OCI-LY1 (cell line): ENCODE measurements around the gene UTP25.
"Not testable (repeated sequence)": the region's sequence is repeated elsewhere in the genome, so short reads cannot be mapped to it uniquely, and the experiment has no call there.

Experiments
- H2AFZ ChIP-seq: fragments of 200-600 bp; sonication (generic), shearing (Covaris generic); 2 replicates; pipeline ENCODE4 v1.6.0; 2014; ENCODE audit warnings: antibody characterized with exemption, mild to moderate bottlenecking, low read length
- H3F3A ChIP-seq: fragments of 200-600 bp; sonication (generic), shearing (Covaris generic); 2 replicates; pipeline ENCODE4 v1.6.0; 2014; ENCODE audit warnings: mild to moderate bottlenecking, antibody characterized with exemption, low read length, moderate library complexity; ENCODE audit not compliant: insufficient read depth
- H3K27ac ChIP-seq: fragments of 200-600 bp; sonication (generic); 2 replicates; pipeline ENCODE4 v1.5.1; 2014; ENCODE audit warnings: low read length, mixed run types, mild to moderate bottlenecking, low read depth; ENCODE audit not compliant: poor library complexity, severe bottlenecking
- H3K27me3 ChIP-seq: fragments of 200-600 bp; sonication (generic); 2 replicates; pipeline ENCODE4 v1.6.0; 2014; ENCODE audit warnings: antibody characterized with exemption, mild to moderate bottlenecking, low read length, moderate library complexity; ENCODE audit not compliant: insufficient read depth
- H3K36me3 ChIP-seq: fragments of 200-600 bp; sonication (generic); 2 replicates; pipeline ENCODE4 v1.6.1; 2014; ENCODE audit warnings: mild to moderate bottlenecking, antibody characterized with exemption, low read length, moderate library complexity, mixed read lengths; ENCODE audit not compliant: insufficient read depth
- H3K4me1 ChIP-seq: fragments of 200-600 bp; sonication (generic); 2 replicates; pipeline ENCODE4 v1.5.1; 2014; ENCODE audit warnings: mild to moderate bottlenecking, low read length, moderate library complexity; ENCODE audit not compliant: insufficient read depth, severe bottlenecking
- H3K4me2 ChIP-seq: fragments of 200-600 bp; sonication (generic), shearing (Covaris generic); 2 replicates; pipeline ENCODE4 v1.6.1; 2014; ENCODE audit warnings: low read length
- H3K4me3 ChIP-seq: fragments of 200-600 bp; sonication (generic); 2 replicates; pipeline ENCODE4 v1.5.1; 2014; ENCODE audit warnings: low read length, low read depth, mild to moderate bottlenecking, mixed read lengths; ENCODE audit not compliant: poor library complexity, severe bottlenecking
- H3K79me2 ChIP-seq: fragments of 200-600 bp; shearing (Covaris generic); 2 replicates; pipeline ENCODE4 v1.6.1; 2016; ENCODE audit warnings: mixed run types, low read length, mixed read lengths; ENCODE audit not compliant: insufficient read depth
- H3K9ac ChIP-seq: fragments of 200-600 bp; sonication (generic), shearing (Covaris generic); 2 replicates; pipeline ENCODE4 v1.6.1; 2014; ENCODE audit warnings: mild to moderate bottlenecking, low read length, mixed read lengths
- H3K9me2 ChIP-seq: fragments of 200-600 bp; sonication (generic), shearing (Covaris generic); 2 replicates; pipeline ENCODE4 v1.6.1; 2014; ENCODE audit warnings: low read depth, mild to moderate bottlenecking, low read length, mixed read lengths
- H3K9me3 ChIP-seq: fragments of 200-600 bp; shearing (Covaris generic); 2 replicates; pipeline ENCODE4 v1.6.1; 2014; ENCODE audit warnings: low read length, mixed read lengths
- H4K20me1 ChIP-seq: fragments of 200-600 bp; sonication (generic), shearing (Covaris generic); 2 replicates; pipeline ENCODE4 v1.6.0; 2016; ENCODE audit warnings: mild to moderate bottlenecking, low read length; ENCODE audit not compliant: insufficient read depth
- CTCF ChIP-seq: fragments of 200-600 bp; sonication (generic), shearing (Covaris generic); IDR thresholded peaks from 2 replicates; pipeline ENCODE4 v1.5.1; 2017; ENCODE audit warnings: mild to moderate bottlenecking, antibody characterized with exemption, low read length, moderate library complexity, mixed read lengths
- EZH2 ChIP-seq: fragments of 200-600 bp; sonication (generic), shearing (Covaris generic); IDR thresholded peaks from 2 replicates; pipeline ENCODE4 v1.8.0; 2017; ENCODE audit warnings: borderline replicate concordance, mixed run types, mild to moderate bottlenecking, antibody characterized with exemption, low read length, moderate library complexity, mixed read lengths

The UTP25 gene

GRCh38 chr1:209900734-209901133 lies 73.0 kb downstream of the UTP25 start:
- no peak overlapping the region for H3K4me3 ChIP-seq
- no peak overlapping the region for H3K27ac ChIP-seq
- no peak overlapping the region for H3K9ac ChIP-seq
- no peaks in the 10 kb centered on the region for H3F3A ChIP-seq
- no peaks in the 10 kb centered on the region for H3K9me2 ChIP-seq
- H3K4me2 ChIP-seq = no peak overlapping the region
- H3K27me3 ChIP-seq = no peaks in the 10 kb centered on the region
- H3K4me1 ChIP-seq = no peaks in the 10 kb centered on the region
- no peak overlapping the region for H2AFZ ChIP-seq
- no peaks in the 10 kb centered on the region for H3K36me3 ChIP-seq
- H4K20me1 ChIP-seq = no peaks in the 10 kb centered on the region
- H3K9me3 ChIP-seq = no peaks in the 10 kb centered on the region
- no peaks in the 10 kb centered on the region for H3K79me2 ChIP-seq
- TF ChIP-seq CTCF (no peak), EZH2 (no peak)

- Histone ChIP-seq H3K27ac (no peak overlapping the region), H2AFZ (no peak overlapping the region), H4K20me1 (no peaks in the 10 kb centered on the region), H3K4me3 (no peak overlapping the region), H3K9me2 (no peaks in the 10 kb centered on the region), H3K36me3 (no peaks in the 10 kb centered on the region), H3K9ac (no peak overlapping the region), H3K9me3 (no peaks in the 10 kb centered on the region), H3K79me2 (no peaks in the 10 kb centered on the region), H3K4me1 (no peaks in the 10 kb centered on the region), H3K27me3 (no peaks in the 10 kb centered on the region), H3K4me2 (no peak overlapping the region), H3F3A (no peaks in the 10 kb centered on the region)
- TF ChIP-seq EZH2 (no peak), CTCF (no peak)
These were observed 73.4 kb downstream of the UTP25 start for GRCh38 chr1:209901211-209901610.

- not testable (repeated sequence) for H3F3A ChIP-seq, H3K79me2 ChIP-seq, H3K36me3 ChIP-seq, H3K4me3 ChIP-seq, H3K9me2 ChIP-seq, H3K27me3 ChIP-seq, H3K4me1 ChIP-seq, H3K4me2 ChIP-seq, H3K9me3 ChIP-seq, H3K9ac ChIP-seq, H2AFZ ChIP-seq, H3K27ac ChIP-seq, H4K20me1 ChIP-seq
These were observed 77.0 kb downstream of the UTP25 start for GRCh38 chr1:209904774-209905173.
